GM12878 (cell line): ENCODE results near the gene DRC1. TPM values are rescaled to one million over a fixed set of nuclear protein-coding genes. Genes with fewer than 3 reads are reported as not detected.

Source experiments
- ATAC-seq: fragments of 200-7000 bp; cut with Tn5 transposase; 3 replicates; pipeline ENCODE4 v1.9.1; 2020; ENCODE audit warnings: mild to moderate bottlenecking, moderate library complexity
- BruUV-seq: library from RNA; stranded (reverse); fragments of 400-500 nt; replicated peaks from 2 replicates; lab custom pipeline; 2021; lab: Mats Ljungman, UMichigan
- CTCF ChIA-PET: fragments of 300-600 bp; sonication (Branson Sonifier 250); formaldehyde crosslinking; extraction: SDS; loops from one replicate; lab custom pipeline; 2021; ENCODE audit warnings: inconsistent platforms; lab: Yijun Ruan, JAX
- POLR2A ChIA-PET: fragments of 350-600 bp; formaldehyde crosslinking; extraction: SDS; loops from one replicate; lab custom pipeline; 2021; ENCODE audit warnings: inconsistent platforms; lab: Charles Lee
- RAD21 ChIA-PET: fragments of 300-600 bp; sonication (Branson Sonifier 250); formaldehyde crosslinking; loops from one replicate; lab custom pipeline; 2023; ENCODE audit warnings: antibody characterized with exemption; ENCODE audit not compliant: unreplicated experiment; lab: Charles Lee
- SMC1A ChIA-PET: fragments of 300-600 bp; sonication (Branson Sonifier 250); formaldehyde crosslinking; loops from one replicate; lab custom pipeline; 2023; ENCODE audit not compliant: unreplicated experiment, uncharacterized antibody; lab: Charles Lee
- DNase-seq: peaks from one replicate; pipeline ENCODE4 v3.0.0-alpha.2; 2011; ENCODE audit warnings: low read depth, low spot score
- FAIRE-seq: peaks from 3 replicates; lab custom pipeline; 2011; peaks lifted over from hg19 to GRCh38; lab: Jason Lieb, UNC
- H2AFZ ChIP-seq: 2 replicates; pipeline ENCODE4 v1.6.0; 2011; ENCODE audit warnings: low read depth, low read length, control low read depth; ENCODE audit not compliant: control insufficient read depth
- H3K27ac ChIP-seq: 2 replicates; pipeline ENCODE4 v1.5.1; 2011; ENCODE audit warnings: control low read depth; ENCODE audit not compliant: control insufficient read depth, insufficient read depth
- H3K27me3 ChIP-seq, 2 experiments: replicated peaks in 1 of 2; 2 replicates each; pipeline versions ENCODE4 v1.6.0 to v1.6.1; 2011; ENCODE audit warnings: low read length in 1 of 2; ENCODE audit not compliant: control insufficient read depth in 2 of 2, insufficient read depth in 2 of 2
- H3K36me3 ChIP-seq, 2 experiments: 2 replicates each; pipeline ENCODE4 v1.5.1; 2011; ENCODE audit warnings: low read length in 1 of 2; ENCODE audit not compliant: control insufficient read depth in 2 of 2, insufficient read depth in 2 of 2
- H3K4me1 ChIP-seq: 2 replicates; pipeline ENCODE4 v1.6.1; 2011; ENCODE audit warnings: mild to moderate bottlenecking, low read length, moderate library complexity, mixed read lengths; ENCODE audit not compliant: control insufficient read depth, insufficient read depth
- H3K4me2 ChIP-seq: 2 replicates; pipeline ENCODE4 v1.6.0; 2011; ENCODE audit warnings: control low read depth; ENCODE audit not compliant: control insufficient read depth, insufficient read depth
- H3K4me3 ChIP-seq: fragments of 200-600 bp; sonication (generic); 2 replicates; pipeline ENCODE4 v1.5.1; 2016
- H3K79me2 ChIP-seq: 2 replicates; pipeline ENCODE4 v1.6.0; 2011; ENCODE audit warnings: low read length; ENCODE audit not compliant: control insufficient read depth, insufficient read depth
- H3K9ac ChIP-seq: 2 replicates; pipeline ENCODE4 v1.8.0; 2011; ENCODE audit warnings: low read length, control low read depth, mixed read lengths; ENCODE audit not compliant: control insufficient read depth, insufficient read depth
- H3K9me3 ChIP-seq: replicated peaks from 3 replicates; pipeline ENCODE4 v1.5.1; 2011; ENCODE audit warnings: mild to moderate bottlenecking, low read length; ENCODE audit not compliant: control insufficient read depth, insufficient read depth
- H4K20me1 ChIP-seq: 2 replicates; pipeline ENCODE4 v1.6.0; 2011; ENCODE audit not compliant: control insufficient read depth, insufficient read depth
- BRCA1 ChIP-seq: IDR thresholded peaks from 2 replicates; pipeline ENCODE4 v1.6.1; 2011; ENCODE audit warnings: low read depth, low read length, improper control_type of control experiment
- ESRRA ChIP-seq: IDR thresholded peaks from 2 replicates; pipeline ENCODE4 v1.6.1; 2012; ENCODE audit warnings: mild to moderate bottlenecking, low read length, improper control_type of control experiment
- IRF3 ChIP-seq: fragments of 450-650 bp; IDR thresholded peaks from 2 replicates; pipeline ENCODE4 v1.6.1; 2014; ENCODE audit warnings: mild to moderate bottlenecking
- MEF2A ChIP-seq: IDR thresholded peaks from 2 replicates; pipeline ENCODE4 v1.6.1; 2011; ENCODE audit warnings: low read depth, mild to moderate bottlenecking, low read length, moderate library complexity; ENCODE audit not compliant: insufficient read depth
- SPI1 ChIP-seq: IDR thresholded peaks from 2 replicates; pipeline ENCODE4 v1.6.1; 2011; ENCODE audit warnings: low read depth, mild to moderate bottlenecking, low read length, moderate library complexity, borderline replicate concordance; ENCODE audit not compliant: insufficient read depth
- WGBS: methylation state at CpG from one replicate; pipeline ENCODE4 v1.1.6; 2016; ENCODE audit warnings: low lambda C conversion rate; ENCODE audit not compliant: insufficient replicate concordance, insufficient coverage; ENCODE audit errors: missing lambda C conversion rate; 5-methylcytosine and 5-hydroxymethylcytosine counted together
- in situ Hi-C: fragments of 300-500 bp; cut with MboI; formaldehyde crosslinking; loops from 9 replicates; pipeline ENCODE4 v1.14.3; 2018; ENCODE audit warnings: mixed read lengths
- intact Hi-C: fragments of 100-400 bp; cut with micrococcal nuclease; formaldehyde crosslinking; loops from one replicate; pipeline ENCODE4 v1.14.2; 2022; ENCODE audit not compliant: unreplicated experiment
- polyA plus RNA-seq, 11 experiments: library from polyadenylated mRNA; depleted of rRNA in 4 of 11; unstranded in 6 of 11; stranded (reverse) in 5 of 11; fragments of >200 nt; fragmentation: Nextera tagmentation in 4 of 11; fragmentation: Illumina TruSeq in 1 of 11; extraction: Ambion mirVana in 4 of 11; extraction: Trizol in 1 of 11; gene quantifications; 1 replicate in 1 of 11; 2 replicates in 10 of 11; pipeline versions ENCODE4 v1.2.1 to v1.2.3, GENCODE V29; 2011 to 2016; ENCODE audit warnings: inconsistent platforms in 2 of 11, missing spikeins in 2 of 11, low read depth in 1 of 11
- total RNA-seq, 4 experiments: library from RNA; depleted of rRNA in 3 of 4; stranded (reverse); fragments of >200 nt in 3 of 4; fragmentation: Illumina TruSeq in 1 of 4; extraction: Trizol in 1 of 4; gene quantifications; 2 replicates each; pipeline versions ENCODE4 v1.2.1 to v1.2.3, GENCODE V29; 2013 to 2021
- TF ChIP-seq, protein P1 (sequence below): fragments of 450-650 bp; IDR thresholded peaks from 2 replicates; pipeline ENCODE4 v1.6.1; 2017; ENCODE audit warnings: low read depth, mild to moderate bottlenecking, moderate library complexity

Gene DRC1
- total and polyA plus RNA-seq, 10 of the 15 experiments (the other 5 are each of a cell fraction or from before 2014, with no cell fraction given) = 0.03 TPM; not detected in 9

DNA sequence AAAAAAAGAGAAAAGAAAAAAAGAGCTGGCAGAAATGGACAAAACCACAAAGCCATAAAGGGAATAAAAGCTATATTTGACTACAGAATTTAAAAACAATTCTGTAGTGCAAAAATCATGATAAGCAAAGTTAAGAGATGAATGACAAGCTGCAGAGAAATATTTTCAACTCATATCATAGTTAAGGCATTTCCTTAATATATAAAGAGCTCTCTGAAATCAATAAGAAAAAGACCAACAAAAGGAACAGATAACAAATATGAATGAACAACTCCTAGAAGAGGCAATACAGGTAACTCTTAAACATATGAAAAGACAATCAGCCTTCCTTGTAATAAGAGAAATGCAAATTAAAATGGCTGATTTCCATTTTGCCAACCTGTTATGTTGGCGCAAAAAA is 50.0 kb downstream of the DRC1 start:
- no peak overlapping the region for H3K27ac ChIP-seq
- ChIA-PET POLR2A (no interaction called here), RAD21 (interaction anchor here (0.6 to 1.1 kb wide), 2 partner anchors 205 to 881 kb away, joined by 3 read pairs; no protein-coding TSS in a partner anchor), SMC1A (interaction anchor here (0.6 kb wide), 1 partner anchor 19 kb away, joined by 3 read pairs; no protein-coding TSS in a partner anchor), CTCF (interaction anchor here (1.0 to 1.2 kb wide), 2 partner anchors 15 kb away, joined by 3 read pairs; no protein-coding TSS in a partner anchor)
- H3K4me3 ChIP-seq = no peak overlapping the region
- peaks cover 0 to 2% of the 10 kb centered on the region in 2 experiments; a peak in 1 of 4 replicates for H3K27me3 ChIP-seq
- H3K9me3 ChIP-seq = no peaks in the 10 kb centered on the region
- in situ Hi-C loops (no loop called here), intact Hi-C loops (no loop called here)
- no peaks in the 10 kb centered on the region for H3K4me1 ChIP-seq
- no TSS peak for BruUV-seq
- H3K4me2 ChIP-seq = no peak overlapping the region
- H3K79me2 ChIP-seq = no peaks in the 10 kb centered on the region
- WGBS = 71% methylated on average over 1 of the region's 1 CpG
- H2AFZ ChIP-seq = no peak overlapping the region
- no peaks in the 10 kb centered on the region for H4K20me1 ChIP-seq
- ATAC-seq (no peak), FAIRE-seq (no peak), DNase-seq (no peak)
- H3K36me3 ChIP-seq = no peaks in the 10 kb centered on the region
- H3K9ac ChIP-seq = no peak overlapping the region
- no peak for TF ChIP-seq IRF3
- TF ChIP-seq MEF2A = no peak
- TF ChIP-seq, protein P1, sequence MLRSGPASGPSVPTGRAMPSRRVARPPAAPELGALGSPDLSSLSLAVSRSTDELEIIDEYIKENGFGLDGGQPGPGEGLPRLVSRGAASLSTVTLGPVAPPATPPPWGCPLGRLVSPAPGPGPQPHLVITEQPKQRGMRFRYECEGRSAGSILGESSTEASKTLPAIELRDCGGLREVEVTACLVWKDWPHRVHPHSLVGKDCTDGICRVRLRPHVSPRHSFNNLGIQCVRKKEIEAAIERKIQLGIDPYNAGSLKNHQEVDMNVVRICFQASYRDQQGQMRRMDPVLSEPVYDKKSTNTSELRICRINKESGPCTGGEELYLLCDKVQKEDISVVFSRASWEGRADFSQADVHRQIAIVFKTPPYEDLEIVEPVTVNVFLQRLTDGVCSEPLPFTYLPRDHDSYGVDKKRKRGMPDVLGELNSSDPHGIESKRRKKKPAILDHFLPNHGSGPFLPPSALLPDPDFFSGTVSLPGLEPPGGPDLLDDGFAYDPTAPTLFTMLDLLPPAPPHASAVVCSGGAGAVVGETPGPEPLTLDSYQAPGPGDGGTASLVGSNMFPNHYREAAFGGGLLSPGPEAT = no peak
- TF ChIP-seq BRCA1 = no peak
- no peak for TF ChIP-seq SPI1
- TF ChIP-seq ESRRA = no peak
